Activated CD8-positive, alpha-beta T cell treated with anti-CD3 and anti-CD28 coated beads for 36 hours (primary cell): ENCODE measurements around the gene RPL18. TPM values are rescaled to one million over a fixed set of nuclear protein-coding genes. Genes with fewer than 3 reads are reported as not detected.

Experiments
- ATAC-seq: fragments of 200-7000 bp; cut with Tn5 transposase; one replicate; pipeline ENCODE4 v1.10.0; 2021; ENCODE audit warnings: mild to moderate bottlenecking, moderate library complexity
- CTCF ChIA-PET: fragments of 350-600 bp; sonication (Branson Sonifier 250); formaldehyde crosslinking; loops from one replicate; lab custom pipeline; 2021; ENCODE audit warnings: antibody characterized with exemption; lab: Charles Lee
- POLR2A ChIA-PET: fragments of 350-600 bp; sonication (Branson Sonifier 250); formaldehyde crosslinking; loops from one replicate; lab custom pipeline; 2021; ENCODE audit warnings: antibody characterized with exemption; lab: Charles Lee
- DNase-seq: peaks from one replicate; pipeline ENCODE4 v3.0.0-alpha.2; 2020
- H3K27ac Mint-ChIP-seq: one replicate; pipeline ENCODE4 v1.8.0; 2021; ENCODE audit warnings: mild to moderate bottlenecking, mixed read lengths
- H3K27me3 Mint-ChIP-seq: one replicate; pipeline ENCODE4 v1.8.0; 2021; ENCODE audit warnings: mixed read lengths
- H3K36me3 Mint-ChIP-seq: one replicate; pipeline ENCODE4 v1.8.0; 2021; ENCODE audit warnings: low read depth, mixed read lengths
- H3K4me1 Mint-ChIP-seq: one replicate; pipeline ENCODE4 v1.8.0; 2021; ENCODE audit warnings: low read depth, mixed read lengths
- H3K4me3 Mint-ChIP-seq: one replicate; pipeline ENCODE4 v1.8.0; 2021; ENCODE audit warnings: mild to moderate bottlenecking, moderate library complexity, mixed read lengths
- H3K9me3 Mint-ChIP-seq: one replicate; pipeline ENCODE4 v1.8.0; 2021; ENCODE audit warnings: mixed read lengths
- CTCF ChIP-seq: fragments of 200-600 bp; IDR thresholded peaks from one replicate; pipeline ENCODE4 v1.8.0; 2022; ENCODE audit warnings: antibody characterized with exemption, mild to moderate bottlenecking
- intact Hi-C: fragments of 100-400 bp; cut with micrococcal nuclease; formaldehyde crosslinking; loops from one replicate; pipeline ENCODE4 v1.10.0; 2022
- total RNA-seq, 2 experiments: library from RNA; stranded (reverse); gene quantifications; one replicate each; pipeline ENCODE4 v1.2.3, GENCODE V29; 2021

The RPL18 gene
- total RNA-seq, 2 experiments from 2014 or later = 2,304 to 2,324 TPM

GRCh38 chr19:48595833-48596232, 23.1 kb downstream of the RPL18 start:
- ChIA-PET CTCF (interaction anchor here (1.1 to 3.4 kb wide), 4 partner anchors 12 to 106 kb away, joined by 3 to 13 read pairs (median 10); no protein-coding TSS in a partner anchor), POLR2A (interaction anchor here (2.4 kb wide), 1 partner anchor 21 kb away, joined by 11 read pairs; no protein-coding TSS in a partner anchor)
- Mint-ChIP-seq H3K4me1 (no peaks in the 10 kb centered on the region), H3K27ac (peak overlapping the region; percentile 26), H3K9me3 (no peaks in the 10 kb centered on the region), H3K36me3 (no peaks in the 10 kb centered on the region), H3K27me3 (no peaks in the 10 kb centered on the region), H3K4me3 (peak overlapping the region; percentile 71)
- DNase-seq (no peak), ATAC-seq (no peak)
- intact Hi-C loops = no loop called here
- TF ChIP-seq CTCF = no peak

GRCh38 chr19:48595171-48595570, 23.8 kb downstream of the RPL18 start:
- intact Hi-C loops = no loop called here
- Mint-ChIP-seq H3K4me1 (no peaks in the 10 kb centered on the region), H3K27ac (no peak overlapping the region), H3K4me3 (peak overlapping the region; percentile 71), H3K9me3 (no peaks in the 10 kb centered on the region), H3K27me3 (no peaks in the 10 kb centered on the region), H3K36me3 (no peaks in the 10 kb centered on the region)
- no peak for TF ChIP-seq CTCF
- CTCF ChIA-PET = interaction anchor here (1.1 to 3.4 kb wide), 4 partner anchors 11 to 105 kb away, joined by 3 to 13 read pairs (median 10); no protein-coding TSS in a partner anchor
- DNase-seq (no peak), ATAC-seq (no peak)
- POLR2A ChIA-PET = interaction anchor here (2.4 kb wide), 1 partner anchor 21 kb away, joined by 11 read pairs; no protein-coding TSS in a partner anchor

- intact Hi-C loops = no loop called here
- H3K27ac Mint-ChIP-seq = no peak overlapping the region
- ChIA-PET CTCF (interaction anchor here (1.1 to 6.4 kb wide), 3 partner anchors 18 to 257 kb away, joined by 4 to 44 read pairs (median 5); no protein-coding TSS in a partner anchor), POLR2A (interaction anchor here (1.6 kb wide), 1 partner anchor 83 kb away, joined by 3 read pairs; no protein-coding TSS in a partner anchor)
- H3K4me3 Mint-ChIP-seq = no peak overlapping the region
- H3K36me3 Mint-ChIP-seq = no peaks in the 10 kb centered on the region
- H3K4me1 Mint-ChIP-seq = peaks cover 10% of the 10 kb centered on the region
- TF ChIP-seq CTCF = no peak
- H3K9me3 Mint-ChIP-seq = no peaks in the 10 kb centered on the region
- H3K27me3 Mint-ChIP-seq = no peaks in the 10 kb centered on the region
- ATAC-seq = no peak
- no peak for DNase-seq
These were observed 28.0 kb downstream of the RPL18 start for GRCh38 chr19:48591021-48591420.

GRCh38 chr19:48588670-48589401, 30.1 kb downstream of the RPL18 start:
- Mint-ChIP-seq H3K4me1 (peaks cover 15% of the 10 kb centered on the region), H3K36me3 (peaks cover 2% of the 10 kb centered on the region), H3K4me3 (peak overlapping the region; percentile 38), H3K27me3 (no peaks in the 10 kb centered on the region), H3K9me3 (no peaks in the 10 kb centered on the region), H3K27ac (peak overlapping the region; percentile 36)
- CTCF ChIA-PET = interaction anchor here (0.6 to 6.4 kb wide), 22 partner anchors 9 to 302 kb away, joined by 3 to 44 read pairs (median 4); no protein-coding TSS in a partner anchor
- POLR2A ChIA-PET = interaction anchor here (0.6 to 1.5 kb wide), 5 partner anchors 25 to 129 kb away, joined by 3 to 6 read pairs (median 3); partner anchors contain the start of genes RPL18 and SPHK2
- intact Hi-C loops = no loop called here
- peak; percentile 88 for TF ChIP-seq CTCF
- peak; percentile 87 for ATAC-seq
- DNase-seq = peak; percentile 94

- Mint-ChIP-seq H3K27me3 (no peaks in the 10 kb centered on the region), H3K9me3 (no peaks in the 10 kb centered on the region), H3K4me3 (no peak overlapping the region), H3K4me1 (peaks cover 15% of the 10 kb centered on the region), H3K27ac (no peak overlapping the region), H3K36me3 (peaks cover 2% of the 10 kb centered on the region)
- POLR2A ChIA-PET = no interaction called here
- no peak for DNase-seq
- no peak for ATAC-seq
- CTCF ChIA-PET = interaction anchor here (2.8 to 6.4 kb wide), 2 partner anchors 21 to 97 kb away, joined by 15 to 44 read pairs; no protein-coding TSS in a partner anchor
- no peak for TF ChIP-seq CTCF
- intact Hi-C loops = no loop called here
These were observed 31.6 kb downstream of the RPL18 start for GRCh38 chr19:48587387-48587786.
